A549 (cell line): Measurements from ENCODE around the gene TNRC18. TPM values are rescaled to one million over a fixed set of nuclear protein-coding genes. Genes with fewer than 3 reads are reported as not detected.

Experiments
- ATAC-seq, 2 experiments: fragments of 200-7000 bp in 1 of 2; fragments of >200 bp in 1 of 2; cut with Nextera tagmentation in 1 of 2; cut with Tn5 transposase in 1 of 2; 3 replicates each; pipeline versions ENCODE4 v1.8.0 to v1.9.1; 2018 to 2020; ENCODE audit warnings: mild to moderate bottlenecking in 1 of 2, moderate library complexity in 1 of 2
- CTCF ChIA-PET: fragments of 300-600 bp; sonication (Branson Sonifier 250); formaldehyde crosslinking; extraction: SDS; loops from one replicate; lab custom pipeline; 2021; ENCODE audit warnings: antibody characterized with exemption, inconsistent platforms; lab: Yijun Ruan, JAX
- POLR2A ChIA-PET: fragments of 350-600 bp; formaldehyde crosslinking; extraction: SDS; loops from one replicate; lab custom pipeline; 2021; ENCODE audit warnings: antibody characterized with exemption, inconsistent platforms; lab: Yijun Ruan, JAX
- DNase-seq, 2 experiments: peaks; one replicate each; pipeline versions ENCODE4 v3.0.0 to v3.0.0-alpha.2; 2011 to 2016; ENCODE audit warnings: low read depth in 1 of 2, low spot score in 1 of 2
- FAIRE-seq: peaks from 2 replicates; lab custom pipeline; 2011; peaks lifted over from hg19 to GRCh38; lab: Jason Lieb, UNC
- H3K27ac ChIP-seq, 2 experiments: fragments of >200 bp; sonication (Bioruptor Twin); formaldehyde crosslinking; 3 replicates each; pipeline ENCODE4 v1.5.1; 2016 to 2017
- H3K4me1 ChIP-seq: fragments of >200 bp; sonication (Bioruptor Twin); formaldehyde crosslinking; 3 replicates; pipeline ENCODE4 v1.6.1; 2016
- H3K4me2 ChIP-seq: fragments of >200 bp; sonication (Bioruptor Twin); formaldehyde crosslinking; 3 replicates; pipeline ENCODE4 v1.6.1; 2016
- H3K4me3 ChIP-seq: fragments of >200 bp; sonication (Bioruptor Twin); formaldehyde crosslinking; 3 replicates; pipeline ENCODE4 v1.5.1; 2016
- H3K9me3 ChIP-seq: fragments of >200 bp; sonication (Bioruptor Twin); formaldehyde crosslinking; 3 replicates; pipeline ENCODE4 v1.6.1; 2016
- ATOH8 ChIP-seq: fragments of 250-450 bp; sonication (Bioruptor Pico); IDR thresholded peaks from 2 replicates; pipeline ENCODE4 v1.5.0; 2020; ENCODE audit warnings: low read depth, mild to moderate bottlenecking, moderate library complexity
- BCL3 ChIP-seq: fragments of >200 bp; sonication (Bioruptor Twin); formaldehyde crosslinking; IDR thresholded peaks from 3 replicates; pipeline ENCODE4 v1.6.1; 2016
- CBX2 ChIP-seq: fragments of 200-600 bp; sonication (generic); IDR thresholded peaks from 2 replicates; pipeline ENCODE4 v1.6.1; 2016; ENCODE audit warnings: low read depth, mild to moderate bottlenecking, borderline replicate concordance
- CHD2 ChIP-seq: fragments of 150-350 bp; IDR thresholded peaks from 2 replicates; pipeline ENCODE4 v1.6.1; 2014; ENCODE audit warnings: low read length; ENCODE audit not compliant: partially characterized antibody
- E2F6 ChIP-seq: IDR thresholded peaks from 2 replicates; pipeline ENCODE4 v1.6.1; 2012; ENCODE audit warnings: low read depth, borderline replicate concordance
- FOSL2 ChIP-seq, 2 experiments: fragments of 450-650 bp in 1 of 2; fragments of >200 bp in 1 of 2; sonication (Bioruptor Twin) in 1 of 2; formaldehyde crosslinking; IDR thresholded peaks; 2 replicates each; pipeline versions ENCODE4 v1.5.0 to v1.6.1; 2016 to 2020; ENCODE audit warnings: mild to moderate bottlenecking in 1 of 2, moderate library complexity in 1 of 2
- GATA3 ChIP-seq: IDR thresholded peaks from 2 replicates; pipeline ENCODE4 v1.6.1; 2012; ENCODE audit warnings: borderline replicate concordance
- HDAC2 ChIP-seq: fragments of 200-600 bp; sonication (generic); IDR thresholded peaks from 2 replicates; pipeline ENCODE4 v1.6.1; 2016
- HEYL ChIP-seq: fragments of 250-450 bp; sonication (Bioruptor Pico); IDR thresholded peaks from 2 replicates; pipeline ENCODE4 v1.8.0; 2021; ENCODE audit warnings: mild to moderate bottlenecking, moderate library complexity
- HOXB13 ChIP-seq: fragments of 250-450 bp; sonication (Bioruptor Pico); IDR thresholded peaks from 2 replicates; pipeline ENCODE4 v1.5.0; 2020; ENCODE audit warnings: low read depth, mild to moderate bottlenecking, moderate library complexity
- JUNB ChIP-seq: fragments of >200 bp; sonication (Bioruptor Twin); formaldehyde crosslinking; IDR thresholded peaks from 2 replicates; pipeline ENCODE4 v1.6.1; 2016
- KDM1A ChIP-seq: fragments of 200-600 bp; sonication (generic); IDR thresholded peaks from 2 replicates; pipeline ENCODE4 v1.6.1; 2016; ENCODE audit warnings: low read depth, mild to moderate bottlenecking
- MAZ ChIP-seq: fragments of 150-350 bp; IDR thresholded peaks from 2 replicates; pipeline ENCODE4 v1.6.1; 2014; ENCODE audit warnings: antibody characterized with exemption, low read depth, low read length, borderline replicate concordance
- PBX3 ChIP-seq: IDR thresholded peaks from 2 replicates; pipeline ENCODE4 v1.6.1; 2012
- POLR2A ChIP-seq: IDR thresholded peaks from 2 replicates; pipeline ENCODE4 v1.6.1; 2012; ENCODE audit warnings: mild to moderate bottlenecking, low read length
- RAD21 ChIP-seq, 2 experiments: fragments of >200 bp in 1 of 2; sonication (Bioruptor Twin) in 1 of 2; formaldehyde crosslinking in 1 of 2; IDR thresholded peaks in 1 of 2; conservative IDR thresholded peaks in 1 of 2; 2 replicates in 1 of 2; 3 replicates in 1 of 2; pipeline ENCODE4 v1.6.1; 2012 to 2018; ENCODE audit warnings: inconsistent platforms in 1 of 2
- RCOR1 ChIP-seq: fragments of 150-350 bp; IDR thresholded peaks from 2 replicates; pipeline ENCODE4 v1.6.1; 2014; ENCODE audit warnings: antibody characterized with exemption, low read length, low read depth
- REST ChIP-seq: fragments of 200-600 bp; sonication (generic); IDR thresholded peaks from 2 replicates; pipeline ENCODE4 v1.6.1; 2016; ENCODE audit warnings: antibody characterized with exemption, mild to moderate bottlenecking, moderate library complexity
- SREBF2 ChIP-seq: fragments of 450-650 bp; IDR thresholded peaks from 2 replicates; pipeline ENCODE4 v1.6.1; 2014; ENCODE audit warnings: mild to moderate bottlenecking, moderate library complexity
- TFCP2L1 ChIP-seq: fragments of 250-450 bp; sonication (Bioruptor Pico); IDR thresholded peaks from 2 replicates; pipeline ENCODE4 v1.5.0; 2021; ENCODE audit warnings: mild to moderate bottlenecking
- TP53 ChIP-seq: fragments of 250-450 bp; sonication (Bioruptor Pico); IDR thresholded peaks from 2 replicates; pipeline ENCODE4 v1.5.0; 2021; ENCODE audit warnings: mild to moderate bottlenecking, moderate library complexity
- ZC3H11A ChIP-seq: fragments of 450-650 bp; IDR thresholded peaks from 2 replicates; pipeline ENCODE4 v1.6.1; 2014; ENCODE audit warnings: antibody characterized with exemption, mild to moderate bottlenecking
- ZFP36 ChIP-seq: fragments of 450-650 bp; IDR thresholded peaks from 2 replicates; pipeline ENCODE4 v1.6.1; 2014; ENCODE audit warnings: borderline replicate concordance; ENCODE audit not compliant: partially characterized antibody
- ZNF302 ChIP-seq: fragments of 250-450 bp; sonication (Bioruptor Pico); IDR thresholded peaks from 2 replicates; pipeline ENCODE4 v1.9.0; 2021; ENCODE audit warnings: inconsistent platforms, mild to moderate bottlenecking, moderate library complexity
- WGBS: methylation state at CpG from one replicate; pipeline ENCODE4 v1.1.6; 2017; ENCODE audit errors: missing lambda C conversion rate; 5-methylcytosine and 5-hydroxymethylcytosine counted together
- polyA plus RNA-seq, 4 experiments: library from polyadenylated mRNA; depleted of rRNA in 3 of 4; stranded (reverse); fragments of >200 nt; fragmentation: RNase III in 1 of 4; extraction: RNeasy Plus Mini Kit Qiagen cat#74134 plus additional on column Dnase treatment in 1 of 4; gene quantifications; 2 replicates in 3 of 4; 3 replicates in 1 of 4; pipeline ENCODE4 v1.2.3, GENCODE V29; 2011 to 2017

TNRC18 gene
- polyA plus RNA-seq, 2 of the 4 experiments (the other 2 are of a cell fraction) = 15.5 to 39.9 TPM

GRCh38 chr7:5388905-5389433, 34.7 kb downstream of the TNRC18 start (continued):
- TF ChIP-seq E2F6 = no peak
- TF ChIP-seq GATA3 = no peak
- no peak for TF ChIP-seq FOSL2 (IDR thresholded peaks at IDR 0.05)
- no peak for TF ChIP-seq FOSL2 (CRISPR knock-in tag; IDR thresholded peaks at IDR 0.05)
- no peak for TF ChIP-seq HDAC2
- no peak for TF ChIP-seq ATOH8 (CRISPR knock-in tag)
- no peak for TF ChIP-seq BCL3
- TF ChIP-seq KDM1A = no peak
- no peak for TF ChIP-seq SREBF2
- TF ChIP-seq ZC3H11A = no peak

GRCh38 chr7:5388273-5388901, 35.2 kb downstream of the TNRC18 start:
- ATAC-seq (no peak), DNase-seq (no peak), FAIRE-seq (no peak)
- TF ChIP-seq TFCP2L1 (no peak), HEYL (no peak)
- POLR2A ChIA-PET = no interaction called here
- Histone ChIP-seq H3K27ac (no peak overlapping the region), H3K4me2 (no peak overlapping the region), H3K4me3 (no peak overlapping the region), H3K4me1 (peaks cover under 1% of the 10 kb centered on the region; the same call in 1 of the 3 replicates), H3K9me3 (no peaks in the 10 kb centered on the region)
- CTCF ChIA-PET = interaction anchor here (1.1 to 1.5 kb wide), 2 partner anchors 8 to 22 kb away, joined by 3 to 4 read pairs; no protein-coding TSS in a partner anchor
- WGBS = 98% methylated on average over 39 of the region's 81 CpGs

- POLR2A ChIA-PET = no interaction called here
- H3K4me3 ChIP-seq = no peak overlapping the region
- ATAC-seq (no peak; a peak in 1 of 6 replicates), DNase-seq (no peak)
- peaks cover 6% of the 10 kb centered on the region; the same call in 1 of the 3 replicates for H3K4me1 ChIP-seq
- CTCF ChIA-PET = interaction anchor here (1.1 to 1.5 kb wide), 2 partner anchors 9 to 22 kb away, joined by 3 to 4 read pairs; no protein-coding TSS in a partner anchor
- WGBS = 96% methylated on average over 22 of the region's 45 CpGs
- H3K4me2 ChIP-seq = no peak overlapping the region
- TF ChIP-seq FOSL2 (IDR thresholded peaks at IDR 0.05) (no peak), FOSL2 (CRISPR knock-in tag; IDR thresholded peaks at IDR 0.05) (no peak), MAZ (no peak), ZNF302 (CRISPR knock-in tag) (no peak), PBX3 (no peak), ATOH8 (CRISPR knock-in tag) (no peak), POLR2A (no peak), JUNB (no peak), CBX2 (no peak), RAD21 (conservative IDR thresholded peaks at IDR 0.05 in 1 of 2, IDR thresholded peaks at IDR 0.05 in 1 of 2) (no peak), REST (no peak), ZFP36 (no peak), RCOR1 (no peak), CHD2 (no peak), HOXB13 (no peak), BCL3 (no peak), TP53 (no peak)
- TF ChIP-seq, all 56 proteins: peak for 0
- H3K9me3 ChIP-seq = no peaks in the 10 kb centered on the region
- FAIRE-seq = no peak
- no peak overlapping the region for H3K27ac ChIP-seq
Measured at GRCh38 chr7:5387711-5388245, 35.9 kb downstream of the TNRC18 start.
